ENCODE data around the gene MRPS10.

The MRPS10 gene

GRCh38 chr6:42188406-42188805 lies 29.3 kb downstream of the MRPS10 start:
- no peak for DNase-seq (ENCODE audit: extremely low read depth, low read depth)
- no peak for TF ChIP-seq CTCF (IDR thresholded peaks at IDR 0.05; ENCODE audit: low read depth, low read length)

- TF ChIP-seq CTCF (IDR thresholded peaks at IDR 0.05; ENCODE audit: low read depth, low read length) = no peak
- no peak for DNase-seq (ENCODE audit: extremely low read depth, low read depth)
Observed at GRCh38 chr6:42185597-42185996, 32.1 kb downstream of the MRPS10 start.

GRCh38 chr6:42184475-42184874 lies 33.2 kb downstream of the MRPS10 start:
- no peak for DNase-seq (ENCODE audit: extremely low read depth, low read depth)
- TF ChIP-seq CTCF (IDR thresholded peaks at IDR 0.05; ENCODE audit: low read depth, low read length) = no peak

- no peak for DNase-seq (ENCODE audit: extremely low read depth, low read depth)
- TF ChIP-seq CTCF (IDR thresholded peaks at IDR 0.05; ENCODE audit: low read depth, low read length) = no peak
Observed at GRCh38 chr6:42182101-42182500, 35.6 kb downstream of the MRPS10 start.

GRCh38 chr6:42179945-42180313 lies 37.7 kb downstream of the MRPS10 start:
- DNase-seq (ENCODE audit: extremely low read depth, low read depth) = no peak
- TF ChIP-seq CTCF (IDR thresholded peaks at IDR 0.05; ENCODE audit: low read depth, low read length) = no peak

GRCh38 chr6:42179261-42179944 lies 38.3 kb downstream of the MRPS10 start:
- no peak for DNase-seq (ENCODE audit: extremely low read depth, low read depth)

More at GRCh38 chr6:42179261-42179944, 38.3 kb downstream of the MRPS10 start:
- no peak for TF ChIP-seq CTCF (IDR thresholded peaks at IDR 0.05; ENCODE audit: low read depth, low read length)
